SK-N-MC (cell line): ENCODE data around the gene NPPB.

Experiments used
- EZH2 ChIP-seq: fragments of 200-600 bp; sonication (generic); IDR thresholded peaks from one replicate; pipeline ENCODE4 v1.6.1; 2017; ENCODE audit warnings: antibody characterized with exemption
- FOXP2 ChIP-seq: optimal IDR thresholded peaks from 2 replicates; pipeline ENCODE3; 2011; ENCODE audit warnings: mild to moderate bottlenecking, moderate library complexity; ENCODE audit not compliant: insufficient read depth; ENCODE audit errors: extremely low read length, control extremely low read depth
- POLR2AphosphoS5 ChIP-seq: IDR thresholded peaks from 2 replicates; pipeline ENCODE4 v1.6.1; 2012; ENCODE audit warnings: mild to moderate bottlenecking, low read depth, low read length, borderline replicate concordance

GRCh38 chr1:11898086-11898785, 39.5 kb upstream of the NPPB start:
- no peak for TF ChIP-seq POLR2AphosphoS5
- no peak for TF ChIP-seq EZH2
- TF ChIP-seq FOXP2: no peak
